ENCODE measurements around the gene PLCXD3.

Gene PLCXD3

GRCh38 chr5:41275813-41276512, 234.4 kb downstream of the PLCXD3 start:
- no peak for DNase-seq

GRCh38 chr5:41270423-41271251, 239.8 kb downstream of the PLCXD3 start:
- DNase-seq, result no peak

GRCh38 chr5:41268894-41269293, 241.5 kb downstream of the PLCXD3 start:
- DNase-seq, result no peak

GRCh38 chr5:41266377-41266776, 244.0 kb downstream of the PLCXD3 start:
- no peak for DNase-seq

GRCh38 chr5:41264019-41264418, 246.4 kb downstream of the PLCXD3 start:
- DNase-seq, result no peak

GRCh38 chr5:41263335-41263734, 247.1 kb downstream of the PLCXD3 start:
- no peak for DNase-seq
